ENCODE data around the gene ASXL2.

GRCh38 chr2:25877431-25878360 lies 591 bp downstream of the ASXL2 start:
- TF ChIP-seq CTCF (IDR thresholded peaks at IDR 0.05; ENCODE audit: low read depth, low read length) (no peak), EZH2phosphoT487 (IDR thresholded peaks at IDR 0.05; ENCODE audit: low read depth) (no peak)
